HCT116 (cell line): Measurements from ENCODE around the gene LRRN4CL. TPM values are rescaled to one million over a fixed set of nuclear protein-coding genes. Genes with fewer than 3 reads are reported as not detected.
"Not testable (repeated sequence)": the region's sequence is repeated elsewhere in the genome, so short reads cannot be mapped to it uniquely, and the experiment has no call there.

Experiments used
- ATAC-seq: fragments of 200-7000 bp; cut with Tn5 transposase; 2 replicates; pipeline ENCODE4 v1.9.1; 2020; ENCODE audit warnings: mild to moderate bottlenecking, moderate library complexity
- BruUV-seq: library from RNA; stranded (reverse); fragments of 400-500 nt; replicated peaks from 2 replicates; lab custom pipeline; 2021; lab: Mats Ljungman, UMichigan
- CTCF ChIA-PET: fragments of 300-600 bp; sonication (Branson Sonifier 250); formaldehyde crosslinking; loops from one replicate; lab custom pipeline; 2021; ENCODE audit warnings: antibody characterized with exemption; lab: Charles Lee
- POLR2A ChIA-PET: fragments of 300-600, 350-600 bp; sonication (Branson Sonifier 250); formaldehyde crosslinking; loops from one replicate; lab custom pipeline; 2021; ENCODE audit warnings: antibody characterized with exemption; lab: Charles Lee
- RAD21 ChIA-PET, 2 experiments: fragments of 300-600 bp; sonication (Branson Sonifier 250); formaldehyde crosslinking; loops; one replicate each; lab custom pipeline; 2023; ENCODE audit warnings: low total read pairs in 2 of 2; ENCODE audit not compliant: uncharacterized antibody in 2 of 2, unreplicated experiment in 2 of 2, low non-redundant PET in 1 of 2; lab: Charles Lee
- DNase-seq: peaks from one replicate; pipeline ENCODE4 v3.0.0-alpha.2; 2010; ENCODE audit warnings: low read depth, low spot score
- H2AFZ ChIP-seq: fragments of 200-600 bp; shearing (Covaris generic), sonication (generic); 2 replicates; pipeline ENCODE4 v1.6.1; 2017; ENCODE audit warnings: low read depth, mixed run types, mixed read lengths, antibody characterized with exemption, low read length; ENCODE audit not compliant: poor library complexity, severe bottlenecking
- H3K27ac ChIP-seq: 2 replicates; pipeline ENCODE4 v1.5.1; 2012; ENCODE audit warnings: low read depth, low read length
- H3K27me3 ChIP-seq: fragments of 200-600 bp; sonication (generic); 2 replicates; pipeline ENCODE4 v1.6.1; 2016; ENCODE audit warnings: mixed run types, low read length, mixed read lengths; ENCODE audit not compliant: insufficient read depth
- H3K36me3 ChIP-seq, 2 experiments: fragments of 200-500 bp in 1 of 2; fragments of 200-600 bp in 1 of 2; sonication (Bioruptor generic) in 1 of 2; sonication (generic) in 1 of 2; 2 replicates each; pipeline versions ENCODE4 v1.5.1 to v1.6.1; 2014 to 2016; ENCODE audit warnings: low read length in 2 of 2, inconsistent platforms in 1 of 2, mixed read lengths in 1 of 2, mixed run types in 1 of 2; ENCODE audit not compliant: insufficient read depth in 2 of 2, control insufficient read depth in 1 of 2
- H3K4me1 ChIP-seq, 2 experiments: fragments of 200-600 bp in 1 of 2; sonication (generic) in 1 of 2; 2 replicates each; pipeline versions ENCODE4 v1.5.1 to v1.6.1; 2012 to 2017; ENCODE audit warnings: low read length in 2 of 2, inconsistent platforms in 1 of 2, mild to moderate bottlenecking in 1 of 2, mixed read lengths in 1 of 2, mixed run types in 1 of 2, moderate library complexity in 1 of 2; ENCODE audit not compliant: insufficient read depth in 2 of 2, control insufficient read depth in 1 of 2
- H3K4me2 ChIP-seq: fragments of 200-600 bp; sonication (generic); 2 replicates; pipeline ENCODE4 v1.6.1; 2017; ENCODE audit warnings: mixed run types, low read length, mixed read lengths
- H3K4me3 ChIP-seq, 2 experiments: fragments of 200-600 bp in 1 of 2; sonication (generic) in 1 of 2; replicated peaks in 1 of 2; 2 replicates each; pipeline ENCODE4 v1.5.1; 2011 to 2016; ENCODE audit warnings: low read length in 2 of 2, control low read depth in 1 of 2, low read depth in 1 of 2, mild to moderate bottlenecking in 1 of 2, mixed read lengths in 1 of 2, mixed run types in 1 of 2
- H3K79me2 ChIP-seq: fragments of 200-600 bp; sonication (generic); 2 replicates; pipeline ENCODE4 v1.6.1; 2017; ENCODE audit warnings: mild to moderate bottlenecking, mixed run types, low read length, moderate library complexity, mixed read lengths; ENCODE audit not compliant: insufficient read depth
- H3K9ac ChIP-seq: fragments of 200-600 bp; sonication (generic); 2 replicates; pipeline ENCODE4 v1.6.1; 2016; ENCODE audit warnings: low read length, mixed read lengths
- H3K9me2 ChIP-seq: fragments of 200-600 bp; sonication (generic), shearing (Covaris generic); 2 replicates; pipeline ENCODE4 v1.6.1; 2017; ENCODE audit warnings: mixed run types, mild to moderate bottlenecking, moderate library complexity; ENCODE audit not compliant: insufficient read depth
- H3K9me3 ChIP-seq, 2 experiments: fragments of 200-500 bp in 1 of 2; fragments of 200-600 bp in 1 of 2; sonication (Bioruptor generic) in 1 of 2; sonication (generic) in 1 of 2; 2 replicates each; pipeline ENCODE4 v1.6.1; 2014 to 2017; ENCODE audit warnings: low read length in 2 of 2, mixed read lengths in 2 of 2, inconsistent platforms in 1 of 2, low read depth in 1 of 2, mild to moderate bottlenecking in 1 of 2, mixed run types in 1 of 2, moderate library complexity in 1 of 2; ENCODE audit not compliant: control insufficient read depth in 1 of 2, insufficient read depth in 1 of 2
- H4K20me1 ChIP-seq: fragments of 200-600 bp; sonication (generic), shearing (Covaris generic); 2 replicates; pipeline ENCODE4 v1.6.1; 2017; ENCODE audit warnings: mixed run types, mild to moderate bottlenecking, moderate library complexity; ENCODE audit not compliant: insufficient read depth
- ATF3 ChIP-seq: IDR thresholded peaks from 2 replicates; pipeline ENCODE4 v1.6.1; 2012
- MAX ChIP-seq: IDR thresholded peaks from 2 replicates; pipeline ENCODE4 v1.6.1; 2012
- SIN3A ChIP-seq: IDR thresholded peaks from 2 replicates; pipeline ENCODE4 v1.6.1; 2012; ENCODE audit warnings: low read depth
- TCF7L2 ChIP-seq: IDR thresholded peaks from 2 replicates; pipeline ENCODE4 v1.7.0; 2011; ENCODE audit warnings: borderline replicate concordance, inconsistent platforms; ENCODE audit not compliant: insufficient read depth, insufficient read length; ENCODE audit errors: extremely low read depth
- ZFX ChIP-seq: fragments of 450-650 bp; IDR thresholded peaks from 2 replicates; pipeline ENCODE4 v1.6.1; 2017
- intact Hi-C: fragments of 100-400 bp; cut with micrococcal nuclease; formaldehyde crosslinking; loops from 2 replicates; pipeline ENCODE4 v1.10.0; 2022
- total RNA-seq: library from RNA; stranded (reverse); gene quantifications from one replicate; pipeline ENCODE4 v1.2.1, GENCODE V29; 2021; ENCODE audit not compliant: unreplicated experiment

LRRN4CL gene
- total RNA-seq, 1 experiment from 2014 or later: 0.71 TPM

- TF ChIP-seq TCF7L2 (no peak), SIN3A (no peak), MAX (no peak), ZFX (no peak)
Measured at GRCh38 chr11:62694455-62695167, 5.3 kb upstream of the LRRN4CL start (continued).

GRCh38 chr11:62693624-62694023 is 4.3 kb upstream of the LRRN4CL start:
- not testable (repeated sequence) for H3K27me3 ChIP-seq, H3K9me3 ChIP-seq, H3K4me1 ChIP-seq, DNase-seq, H3K4me3 ChIP-seq, H3K9me2 ChIP-seq, H4K20me1 ChIP-seq, H3K27ac ChIP-seq, ATAC-seq, H2AFZ ChIP-seq, H3K9ac ChIP-seq, H3K4me2 ChIP-seq, H3K79me2 ChIP-seq, BruUV-seq
- peaks cover 19 to 30% of the 10 kb centered on the region in 2 experiments; a peak in 3 of 4 replicates for H3K36me3 ChIP-seq
- intact Hi-C loops: loop anchor here (2.0 to 5.0 kb wide), 2 partner anchors 13 to 296 kb away; no protein-coding TSS in a partner anchor
- ChIA-PET RAD21 (interaction anchor here in 1 of 2 experiments (0.7 kb wide), 1 partner anchor 95 kb away, joined by 3 read pairs; no protein-coding TSS in a partner anchor), CTCF (interaction anchor here (0.8 to 3.7 kb wide), 4 partner anchors 9 to 299 kb away, joined by 4 to 15 read pairs (median 7); no protein-coding TSS in a partner anchor), POLR2A (interaction anchor here (2.0 kb wide), 1 partner anchor 29 kb away, joined by 6 read pairs; the partner anchor contains the start of genes C11orf98 and CSKMT)

- ChIA-PET RAD21 (no interaction called here), CTCF (no interaction called here), POLR2A (interaction anchor here (1.3 kb wide), 1 partner anchor 24 kb away, joined by 4 read pairs; the partner anchor contains the start of genes C11orf98 and CSKMT)
- Histone ChIP-seq H3K27ac (no peak overlapping the region), H2AFZ (no peak overlapping the region), H3K4me1 (no peaks in the 10 kb centered on the region), H3K36me3 (peaks cover 18 to 27% of the 10 kb centered on the region in 2 experiments; a peak in 3 of 4 replicates), H3K4me3 (no peak overlapping the region), H3K9ac (no peak overlapping the region), H3K9me2 (no peaks in the 10 kb centered on the region), H3K27me3 (no peaks in the 10 kb centered on the region), H3K4me2 (no peak overlapping the region), H4K20me1 (no peaks in the 10 kb centered on the region), H3K79me2 (no peaks in the 10 kb centered on the region), H3K9me3 (no peaks in the 10 kb centered on the region)
- TF ChIP-seq MAX (no peak), ATF3 (no peak)
- intact Hi-C loops: no loop called here
- no TSS peak for BruUV-seq
- ATAC-seq (no peak), DNase-seq (no peak)
Measured at GRCh38 chr11:62688491-62688890, 839 bp downstream of the LRRN4CL start.
